KG1 (cell line): ENCODE data around the gene LRRC47.
"Not testable (repeated sequence)": the region's sequence is repeated elsewhere in the genome, so short reads cannot be mapped to it uniquely, and the experiment has no call there.

ENCODE experiments used
- DNase-seq: peaks from one replicate; lab custom pipeline; 2025; lab: John Stamatoyannopoulos, UW

Gene LRRC47

DNA sequence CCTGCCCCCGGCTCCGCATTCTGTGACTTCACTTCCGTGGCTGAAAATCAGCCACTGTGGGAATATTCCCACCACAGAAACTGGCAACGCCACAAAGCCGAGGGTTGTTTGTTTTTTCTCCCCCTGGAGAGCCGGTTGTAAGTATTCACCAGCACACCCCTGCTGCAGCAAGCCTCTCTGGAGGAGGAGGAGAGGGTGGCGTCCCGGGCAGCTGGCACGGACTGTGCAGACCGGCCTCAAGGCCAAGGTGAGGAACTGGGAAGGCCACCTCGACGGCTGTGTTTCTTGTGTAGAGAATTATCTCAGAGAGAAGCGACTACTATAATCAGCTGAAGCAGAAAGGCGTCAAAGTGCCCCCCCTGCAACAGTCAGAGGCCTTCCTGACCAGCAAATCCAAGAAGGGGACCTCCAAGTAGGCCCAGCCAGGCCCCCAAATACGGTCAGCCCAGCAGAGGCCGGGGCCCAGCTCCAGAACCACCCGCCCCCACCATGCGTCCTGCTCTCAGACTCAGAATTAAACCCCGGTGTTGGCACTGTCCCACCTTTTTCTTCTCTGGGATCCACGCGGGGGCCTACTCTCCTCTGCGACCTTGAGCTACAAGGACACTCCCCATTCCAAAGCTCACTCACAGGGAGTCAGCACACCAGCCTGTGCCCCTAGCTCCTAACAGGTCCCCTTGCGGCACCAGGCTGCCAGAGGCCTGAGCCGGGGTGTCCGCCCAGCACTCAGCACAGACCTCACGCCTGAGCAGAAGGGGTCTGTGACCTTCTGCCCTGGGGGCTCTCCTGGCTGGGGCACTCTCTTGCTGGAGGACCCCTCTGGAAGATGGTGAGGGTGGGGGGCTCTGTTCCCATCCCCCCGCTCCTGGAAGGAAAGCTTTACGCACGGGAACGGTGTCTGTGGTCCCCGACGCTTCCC is 24.9 kb downstream of the LRRC47 start:
- DNase-seq: no peak

DNA sequence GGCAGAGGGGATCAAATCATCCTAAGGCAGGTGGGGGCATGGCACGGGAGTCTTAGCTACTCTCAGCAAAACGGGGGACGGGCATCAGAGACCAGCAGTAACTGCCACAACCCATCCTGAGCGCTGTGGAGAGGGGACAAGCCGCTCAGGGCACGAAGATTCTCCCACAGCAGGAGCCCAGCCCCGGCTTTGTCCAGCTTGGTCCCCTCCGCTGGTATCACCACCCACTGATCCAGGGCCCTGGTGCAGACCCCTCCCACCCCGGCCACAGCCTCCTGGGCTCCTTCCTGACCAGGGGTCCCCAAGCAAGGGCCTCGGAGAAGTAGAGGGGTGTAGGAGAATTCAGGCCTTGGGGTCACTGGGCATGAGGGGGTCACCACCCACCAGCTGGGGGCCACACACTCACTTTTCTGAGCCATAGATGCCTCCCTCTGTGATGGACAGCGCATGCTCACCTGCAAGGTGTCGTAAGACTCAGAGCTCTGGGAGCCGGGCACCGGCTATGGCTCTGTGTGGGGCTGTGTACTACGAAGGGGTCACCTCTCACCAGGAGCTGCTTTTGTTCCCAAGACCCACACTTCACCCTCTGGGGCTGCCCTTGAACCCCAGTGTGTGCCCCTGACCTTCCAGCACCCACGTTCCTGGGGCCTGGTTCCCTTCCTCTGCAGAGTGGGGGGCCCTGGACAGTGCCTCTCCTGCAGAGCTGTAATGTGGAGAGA is 26.1 kb downstream of the LRRC47 start:
- DNase-seq: no peak

GRCh38 chr1:3768811-3769390 is 27.4 kb downstream of the LRRC47 start:
- no peak for DNase-seq

- no peak for DNase-seq
Observed at GRCh38 chr1:3767328-3767925, 28.9 kb downstream of the LRRC47 start.

- no peak for DNase-seq
Observed at GRCh38 chr1:3763351-3764125, 32.8 kb downstream of the LRRC47 start.

DNA sequence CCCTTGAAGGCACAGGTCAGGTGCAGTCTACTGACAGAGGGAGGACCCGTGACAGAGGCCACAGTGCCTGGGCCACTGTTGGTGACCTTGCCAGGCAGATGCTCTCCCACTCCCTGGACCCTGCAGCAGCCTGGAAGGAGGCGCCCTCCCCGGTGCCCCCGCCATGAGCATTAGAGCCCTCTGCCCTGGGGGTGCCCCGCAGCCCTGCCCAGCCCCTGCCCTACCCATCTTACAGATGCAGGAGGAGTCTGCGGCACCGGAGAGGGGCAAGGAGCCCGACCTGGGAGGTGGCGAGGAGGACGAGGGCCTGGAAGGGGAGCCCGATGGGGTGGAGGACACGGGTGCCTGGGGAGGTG is 33.4 kb downstream of the LRRC47 start:
- no peak for DNase-seq

GRCh38 chr1:3762151-3762872 is 34.0 kb downstream of the LRRC47 start:
- DNase-seq: no peak

GRCh38 chr1:3761296-3762010 is 34.8 kb downstream of the LRRC47 start:
- DNase-seq: no peak

- no peak for DNase-seq
Observed at GRCh38 chr1:3759796-3760195, 36.5 kb downstream of the LRRC47 start.

DNA sequence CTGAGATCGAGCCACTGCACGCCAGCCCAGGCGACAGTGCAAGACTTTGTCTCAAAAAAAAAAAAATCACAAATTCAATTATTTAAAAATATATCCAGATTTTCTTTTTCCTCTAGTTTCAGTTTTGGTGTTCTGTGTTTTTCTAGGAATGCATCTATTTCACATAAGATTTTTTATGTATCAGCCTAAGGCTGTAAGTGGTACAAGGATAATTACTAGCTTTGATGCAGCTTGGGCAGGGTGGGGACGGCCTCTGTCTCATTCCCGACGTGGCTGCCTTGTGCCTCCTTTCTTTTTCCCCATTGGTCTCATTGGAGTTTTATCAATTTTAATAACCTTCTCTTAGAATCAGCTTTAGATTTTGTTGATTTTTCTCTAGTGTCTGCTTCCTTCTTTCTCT is 37.1 kb downstream of the LRRC47 start:
- DNase-seq: no peak

DNA sequence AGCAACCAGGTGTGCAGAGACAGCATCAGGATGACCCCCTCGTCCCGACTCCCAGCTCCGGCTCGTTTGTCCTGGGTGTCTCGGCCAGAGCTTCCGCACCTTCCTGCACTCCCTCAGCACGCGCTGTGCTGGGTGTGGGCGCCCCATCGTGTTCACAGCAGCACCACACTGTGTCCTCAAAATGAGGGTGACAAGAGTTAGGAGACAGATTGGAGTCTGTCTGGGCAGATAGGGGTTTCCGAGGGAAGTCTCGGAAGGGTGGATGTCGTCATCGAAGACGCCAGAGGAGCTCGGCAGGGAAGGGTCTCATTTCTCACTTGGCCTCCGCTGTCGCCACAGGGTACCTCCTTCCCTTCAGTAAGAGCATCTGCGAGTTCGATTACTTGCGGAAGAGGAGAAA is 39.9 kb downstream of the LRRC47 start:
- no peak for DNase-seq

DNA sequence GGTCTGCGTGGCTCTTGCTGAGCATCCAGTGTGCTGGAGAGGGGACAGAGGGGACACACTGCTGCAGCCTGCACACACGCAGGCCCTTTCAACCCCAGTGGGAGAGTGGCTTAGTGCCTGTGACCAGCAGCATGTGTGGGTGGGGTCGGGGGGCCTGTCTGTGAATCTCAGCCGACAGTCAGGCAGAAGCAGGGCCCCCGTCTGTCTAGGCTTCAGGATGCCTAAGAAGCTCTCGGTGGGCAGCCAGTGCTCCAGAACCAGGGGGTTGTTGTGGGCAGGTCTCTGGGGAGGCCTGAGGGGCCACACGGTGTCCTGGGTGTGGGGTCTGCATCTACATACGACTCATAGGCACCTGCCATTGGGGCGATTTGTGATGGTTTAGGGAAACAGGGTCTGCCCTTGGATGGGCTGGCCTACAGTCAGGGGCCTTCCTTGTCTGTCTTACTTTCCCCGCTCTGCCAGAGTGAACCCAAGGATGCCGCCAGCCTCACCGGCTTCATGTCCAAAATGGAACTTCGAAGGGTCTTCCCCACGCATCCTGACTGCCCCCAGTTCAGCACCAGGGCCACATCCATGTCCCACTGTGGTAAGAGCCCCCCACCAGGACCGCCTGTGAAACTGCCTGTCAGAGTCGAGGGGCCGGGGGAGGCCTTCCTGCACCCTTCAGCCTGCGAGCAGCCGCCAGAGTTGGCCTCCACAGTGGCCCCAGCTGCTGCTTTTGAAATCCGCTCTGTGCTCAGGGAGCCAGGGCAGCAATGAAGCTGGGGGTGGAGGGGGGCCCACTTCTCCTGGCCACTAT is 42.4 kb downstream of the LRRC47 start:
- no peak for DNase-seq

- DNase-seq: no peak
Observed at GRCh38 chr1:3752400-3752945, 43.8 kb downstream of the LRRC47 start, which contains the start of gene CCDC27. Gene CCDC27 (plus strand): TSS chr1:3752450. CDS start chr1:3752482, 32 bp downstream.

GRCh38 chr1:3750741-3751140 is 45.6 kb downstream of the LRRC47 start:
- no peak for DNase-seq

- no peak for DNase-seq
Observed at GRCh38 chr1:3749512-3749911, 46.8 kb downstream of the LRRC47 start.

GRCh38 chr1:3748316-3748900 is 47.9 kb downstream of the LRRC47 start:
- not testable (repeated sequence) for DNase-seq

DNA sequence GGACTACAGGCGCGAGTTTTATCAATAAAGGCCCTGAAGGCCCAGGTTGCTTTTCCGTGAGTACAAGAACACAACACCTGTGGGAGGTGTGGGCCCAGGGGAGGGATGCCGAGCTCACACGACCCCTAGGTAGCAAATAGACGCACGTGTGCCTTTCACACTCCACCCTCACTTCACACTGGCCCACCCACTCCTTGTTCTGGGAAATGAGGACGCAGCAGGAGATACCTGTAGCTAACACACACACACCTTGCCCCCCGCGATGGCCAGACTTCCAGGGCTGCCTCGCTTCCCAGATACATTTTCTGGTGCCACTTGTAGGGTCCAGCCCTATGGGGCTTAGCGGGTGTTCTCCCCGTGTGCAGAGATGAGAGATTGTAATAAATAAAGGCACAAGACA is 48.4 kb downstream of the LRRC47 start:
- DNase-seq: no peak

DNA sequence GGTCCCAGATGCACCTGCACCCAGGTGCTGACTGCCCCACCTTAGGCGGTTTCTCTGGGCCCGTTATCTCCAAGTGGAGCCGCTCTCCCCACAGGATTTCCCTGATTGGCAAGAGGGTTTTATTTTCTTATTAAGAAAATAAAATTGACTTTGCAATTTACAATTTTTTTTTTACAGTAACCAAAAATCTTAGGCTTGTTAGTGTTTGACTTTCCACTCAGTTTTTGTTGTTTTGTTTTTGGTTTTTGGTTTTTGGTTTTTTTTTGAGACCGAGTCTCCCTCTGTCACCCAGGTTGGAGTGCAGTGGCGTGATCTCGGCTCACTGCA is 48.8 kb downstream of the LRRC47 start:
- DNase-seq: no peak
